ENCODE measurements around the gene NAT16.
"Not testable (repeated sequence)": the region's sequence is repeated elsewhere in the genome, so short reads cannot be mapped to it uniquely, and the experiment has no call there.

The NAT16 gene

GRCh38 chr7:101201695-101202602, 21.9 kb upstream of the NAT16 start:
- peak in 1 of 2 donors; percentile 13 for DNase-seq

- DNase-seq, result no peak
These were observed 20.9 kb upstream of the NAT16 start, which contains the start of gene MOGAT3 for GRCh38 chr7:101200862-101201599. TSS of gene MOGAT3 (minus strand) at chr7:101201036. CDS start at chr7:101200854, 182 bp downstream.

GRCh38 chr7:101200504-101200861, 20.4 kb upstream of the NAT16 start:
- DNase-seq, result no peak

- DNase-seq, result not testable (repeated sequence)
These were observed 19.4 kb upstream of the NAT16 start for GRCh38 chr7:101199522-101199921.

- DNase-seq, result no peak
These were observed 18.4 kb upstream of the NAT16 start for GRCh38 chr7:101198476-101198875.

GRCh38 chr7:101197991-101198390, 17.9 kb upstream of the NAT16 start:
- no peak for DNase-seq

- DNase-seq, result no peak
These were observed 15.8 kb upstream of the NAT16 start for GRCh38 chr7:101195884-101196283.

- DNase-seq, result no peak
These were observed 9.0 kb upstream of the NAT16 start for GRCh38 chr7:101189109-101189508.

- DNase-seq, result no peak
These were observed 6.8 kb upstream of the NAT16 start for GRCh38 chr7:101186844-101187428.

GRCh38 chr7:101186194-101186593, 6.1 kb upstream of the NAT16 start:
- no peak for DNase-seq

- DNase-seq, result no peak
These were observed 5.3 kb upstream of the NAT16 start for GRCh38 chr7:101185258-101185839.

- DNase-seq, result no peak
These were observed 380 bp downstream of the NAT16 start for GRCh38 chr7:101179713-101180112.

- no peak for DNase-seq
These were observed 976 bp downstream of the NAT16 start for GRCh38 chr7:101179117-101179516.

- no peak for DNase-seq
These were observed 2.4 kb downstream of the NAT16 start for GRCh38 chr7:101177644-101178043.

- no peak for DNase-seq
These were observed 4.4 kb downstream of the NAT16 start for GRCh38 chr7:101175664-101176063.

GRCh38 chr7:101174322-101174854, 5.7 kb downstream of the NAT16 start:
- DNase-seq, result no peak

GRCh38 chr7:101173752-101174244, 6.3 kb downstream of the NAT16 start:
- peak; percentile 65 to 74 for DNase-seq

GRCh38 chr7:101172854-101173751, 7.0 kb downstream of the NAT16 start:
- DNase-seq, result no peak

- peak in 1 of 2 donors; percentile 49 for DNase-seq
These were observed 7.9 kb downstream of the NAT16 start for GRCh38 chr7:101172005-101172853.

GRCh38 chr7:101171442-101171837, 8.7 kb downstream of the NAT16 start:
- DNase-seq, result no peak
